Measurements from ENCODE around the gene ADI1.
"Not testable (repeated sequence)": the region's sequence is repeated elsewhere in the genome, so short reads cannot be mapped to it uniquely, and the experiment has no call there.

The ADI1 gene

GRCh38 chr2:3492475-3492787 is 26.9 kb downstream of the ADI1 start:
- FAIRE-seq = not testable (repeated sequence)

GRCh38 chr2:3491716-3492474 is 27.4 kb downstream of the ADI1 start:
- no peak for FAIRE-seq

- no peak for FAIRE-seq
Observed at GRCh38 chr2:3491306-3491705, 28.0 kb downstream of the ADI1 start.

GRCh38 chr2:3490191-3491170 is 28.9 kb downstream of the ADI1 start:
- no peak for FAIRE-seq

- FAIRE-seq = no peak
Observed at GRCh38 chr2:3489764-3490115, 29.6 kb downstream of the ADI1 start.

- FAIRE-seq = no peak
Observed at GRCh38 chr2:3488855-3489763, 30.2 kb downstream of the ADI1 start.

- FAIRE-seq = no peak
Observed at GRCh38 chr2:3488061-3488531, 31.2 kb downstream of the ADI1 start.

- no peak for FAIRE-seq
Observed at GRCh38 chr2:3487432-3487831, 31.9 kb downstream of the ADI1 start.

GRCh38 chr2:3487028-3487425 is 32.3 kb downstream of the ADI1 start:
- FAIRE-seq = no peak

GRCh38 chr2:3486047-3487027 is 33.0 kb downstream of the ADI1 start:
- FAIRE-seq = no peak

- no peak for FAIRE-seq
Observed at GRCh38 chr2:3485166-3485565, 34.2 kb downstream of the ADI1 start.

- no peak for FAIRE-seq
Observed at GRCh38 chr2:3483986-3484960, 35.1 kb downstream of the ADI1 start.

GRCh38 chr2:3483227-3483985 is 35.9 kb downstream of the ADI1 start:
- FAIRE-seq = no peak

GRCh38 chr2:3482363-3482821 is 36.9 kb downstream of the ADI1 start:
- no peak for FAIRE-seq

- no peak for FAIRE-seq
Observed at GRCh38 chr2:3481736-3482362, 37.5 kb downstream of the ADI1 start.

GRCh38 chr2:3481011-3481400 is 38.3 kb downstream of the ADI1 start:
- FAIRE-seq = no peak

GRCh38 chr2:3480352-3481010 is 38.9 kb downstream of the ADI1 start:
- no peak for FAIRE-seq
